T-helper 22 cell (primary cell): ENCODE results near the gene SKAP1.
"Not testable (repeated sequence)": the region's sequence is repeated elsewhere in the genome, so short reads cannot be mapped to it uniquely, and the experiment has no call there.

Source experiments
- DNase-seq: peaks from one replicate; pipeline ENCODE4 v3.0.0-alpha.2; 2020; ENCODE audit warnings: low read depth

SKAP1 gene

DNA sequence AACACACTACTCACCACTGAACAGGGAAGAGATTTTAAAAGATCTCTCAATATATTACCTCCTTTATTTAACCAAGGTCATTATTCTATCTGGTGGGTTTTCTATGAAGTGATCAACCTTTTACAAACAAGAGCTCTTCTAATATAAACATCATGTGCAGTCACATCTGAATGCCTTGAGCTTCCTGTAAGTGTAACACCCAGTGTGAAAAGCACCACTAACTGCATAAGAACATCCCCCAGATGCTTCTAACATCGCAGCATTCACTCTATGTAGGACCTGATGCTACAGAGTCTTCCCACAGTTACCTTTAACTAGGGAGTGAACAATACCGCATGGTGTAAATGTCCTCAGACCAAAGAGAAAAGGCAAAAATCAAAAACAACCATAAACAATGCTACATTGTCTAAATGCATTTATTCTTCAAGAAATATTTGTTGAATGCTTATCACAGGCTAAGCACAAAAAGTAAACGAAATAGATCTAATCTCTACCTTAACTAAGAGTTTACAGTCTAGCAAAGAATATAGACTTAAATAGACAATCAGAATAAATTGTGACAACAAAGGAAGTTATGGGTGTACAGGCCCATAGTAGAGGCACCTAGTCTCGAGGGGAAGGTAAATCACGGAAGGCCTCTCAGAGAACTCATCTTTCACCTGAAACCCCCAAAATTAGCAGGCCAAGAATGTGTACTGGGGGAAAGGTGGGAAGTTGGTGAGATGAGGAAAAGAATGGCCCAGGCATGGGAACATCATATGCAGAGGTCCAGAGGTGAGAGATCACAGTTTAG, 16.2 kb downstream of the SKAP1 start:
- no peak for DNase-seq

DNA sequence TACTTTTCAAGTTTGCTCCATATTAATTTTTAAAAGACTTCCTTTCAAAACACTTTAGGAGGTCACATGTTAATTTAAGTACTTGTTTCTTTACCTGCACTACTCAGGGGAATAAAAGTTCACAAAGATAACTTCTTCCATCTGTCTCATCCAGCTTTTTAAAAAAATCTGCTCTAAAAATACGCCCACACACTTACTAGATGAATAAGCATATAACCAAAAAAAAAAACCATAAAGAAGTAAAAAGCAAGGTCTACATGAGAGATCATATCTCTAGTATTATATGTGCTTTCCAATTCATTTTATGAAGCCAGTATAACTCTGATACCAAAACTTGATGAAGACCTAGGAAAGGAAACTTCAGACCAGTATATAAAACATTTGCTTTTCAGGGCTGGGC, 17.2 kb downstream of the SKAP1 start:
- DNase-seq = no peak

DNA sequence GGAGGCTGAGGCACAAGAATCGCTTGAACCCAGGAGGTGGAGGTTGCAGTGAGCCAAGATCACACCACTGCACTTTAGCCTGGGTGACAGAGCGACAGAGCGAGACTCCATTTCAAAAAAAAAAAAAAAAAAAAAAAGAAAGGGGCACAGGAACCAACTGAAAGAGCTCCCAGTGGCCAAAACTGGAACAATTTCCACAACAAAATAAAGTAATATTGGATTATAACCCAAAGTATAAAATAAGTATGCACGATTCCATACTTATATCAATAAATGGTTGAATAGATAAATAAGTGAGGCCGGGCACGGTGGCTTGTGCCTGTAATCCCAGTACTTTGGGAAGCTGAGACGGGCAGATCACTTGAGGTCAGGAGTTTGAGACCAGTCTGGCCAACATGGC, 19.2 kb downstream of the SKAP1 start:
- DNase-seq = not testable (repeated sequence)

DNA sequence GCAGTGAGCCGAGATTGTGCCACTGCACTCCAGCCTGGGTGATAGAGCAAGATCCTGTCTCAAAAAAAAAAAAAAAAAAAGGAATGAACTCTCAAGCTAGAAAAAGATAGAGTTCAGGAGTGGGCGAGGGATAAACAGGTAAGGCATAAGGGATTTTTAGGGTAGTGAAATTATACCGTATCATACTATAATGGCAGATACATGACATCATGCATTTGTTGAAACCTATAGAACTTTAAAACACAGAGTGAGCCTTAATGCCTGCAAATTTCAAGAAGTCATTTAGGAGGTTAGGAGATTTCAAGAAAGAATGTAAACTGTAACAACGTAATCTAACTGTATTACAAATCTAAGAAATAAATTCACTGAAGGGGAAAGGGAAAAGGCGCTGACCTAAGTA, 20.4 kb downstream of the SKAP1 start:
- DNase-seq = no peak

DNA sequence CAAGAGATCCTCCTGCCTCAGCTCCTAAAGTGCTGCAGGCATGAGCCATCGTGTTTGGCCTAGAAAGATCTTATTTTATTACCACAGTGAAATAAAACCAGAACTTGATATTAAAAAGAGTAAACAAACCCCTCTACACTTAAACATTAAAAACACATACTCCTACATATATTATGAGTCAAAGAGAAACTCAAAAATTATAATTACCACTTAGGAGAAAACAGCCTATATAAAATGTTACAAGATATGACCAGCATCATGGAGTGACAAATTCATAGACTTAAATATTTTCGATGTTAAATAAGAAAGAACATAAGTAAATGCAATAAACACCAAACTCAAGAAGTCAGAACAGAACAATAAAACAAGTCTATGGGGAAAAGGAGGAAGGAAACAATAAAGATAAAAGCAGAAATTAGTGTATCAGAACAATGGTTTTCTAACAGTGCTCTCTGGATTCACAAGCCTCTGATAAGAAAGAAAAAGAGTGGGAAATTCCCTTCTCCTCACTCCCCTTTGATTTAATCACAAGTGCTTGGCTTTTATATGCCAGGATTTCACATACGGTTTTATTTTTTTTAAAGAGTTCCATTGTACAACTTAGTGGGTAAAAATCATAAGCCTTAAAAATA, 23.0 kb downstream of the SKAP1 start:
- DNase-seq = no peak

DNA sequence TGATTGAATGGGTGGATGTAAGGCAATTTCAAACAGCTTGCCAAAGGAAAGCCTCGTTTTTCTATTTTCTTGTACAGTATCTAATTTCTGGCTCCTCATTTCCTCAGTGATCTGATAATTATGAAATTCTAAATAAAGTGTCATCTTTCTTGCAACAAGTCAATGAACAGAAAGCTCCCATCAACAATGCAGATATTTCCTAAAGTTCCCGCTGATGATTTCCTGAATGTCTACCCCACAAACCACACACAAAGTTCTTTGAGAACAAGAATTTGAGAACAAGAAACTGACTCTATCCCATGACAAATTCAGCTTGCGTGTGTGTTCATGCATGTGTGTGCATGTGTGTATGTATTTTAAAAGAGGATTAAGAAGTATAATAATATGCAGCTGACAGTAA, 35.2 kb downstream of the SKAP1 start:
- DNase-seq = no peak

DNA sequence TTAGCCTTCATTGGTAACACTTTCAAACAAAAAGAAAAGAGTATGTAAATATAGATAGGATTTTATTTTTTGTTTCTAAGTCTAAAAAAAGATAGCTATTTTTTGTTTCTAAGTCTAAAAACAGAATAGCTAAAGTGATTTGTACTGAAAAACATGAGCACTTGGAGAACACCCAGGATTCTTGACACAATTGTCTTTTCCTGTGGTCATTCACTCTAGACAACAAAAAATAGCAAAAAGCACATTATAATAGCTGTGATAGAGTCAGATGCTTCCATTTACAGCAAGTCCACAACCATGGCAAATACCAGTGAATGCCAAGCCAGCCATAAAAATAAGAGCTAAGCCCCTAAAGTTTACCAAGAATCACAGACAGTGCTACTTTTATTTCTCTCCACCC, 36.7 kb downstream of the SKAP1 start:
- no peak for DNase-seq

DNA sequence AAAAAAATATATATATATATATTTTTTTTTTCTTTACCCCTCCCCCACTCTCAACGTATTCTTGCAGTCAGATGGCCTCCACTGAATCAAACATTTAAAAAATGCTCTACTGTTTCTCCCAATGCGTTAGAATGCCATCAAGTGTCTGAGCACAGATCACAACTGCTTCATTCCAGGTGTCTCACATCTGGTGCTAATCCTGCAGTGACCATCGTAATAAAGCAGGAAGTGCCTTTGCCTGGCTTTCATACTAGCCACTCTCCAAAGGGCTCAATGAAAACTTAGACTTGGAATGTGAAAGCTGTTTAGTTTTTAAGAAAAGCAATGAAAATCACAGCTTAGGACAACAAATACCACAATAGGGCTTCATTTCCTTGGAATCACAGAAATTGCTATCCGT, 37.2 kb downstream of the SKAP1 start:
- DNase-seq = no peak

DNA sequence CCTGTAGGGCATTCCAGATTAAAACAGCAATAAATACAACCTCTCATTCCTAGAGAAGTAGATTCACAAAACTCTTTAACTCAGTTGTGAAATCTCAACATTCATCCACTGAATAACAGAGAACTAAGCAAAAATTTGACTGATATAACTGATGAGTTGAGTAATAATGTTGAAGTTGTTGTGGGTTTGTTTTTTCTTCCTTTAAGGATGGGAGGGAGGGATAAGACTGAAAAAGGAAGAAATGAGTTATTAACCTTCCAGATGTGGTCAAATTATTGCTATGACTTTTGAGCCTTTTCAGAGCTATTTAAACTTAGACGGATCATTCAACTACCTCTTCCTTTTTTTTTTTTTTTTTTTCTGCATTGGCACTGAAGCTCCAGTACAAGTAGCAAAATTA, 38.6 kb downstream of the SKAP1 start:
- DNase-seq = no peak

DNA sequence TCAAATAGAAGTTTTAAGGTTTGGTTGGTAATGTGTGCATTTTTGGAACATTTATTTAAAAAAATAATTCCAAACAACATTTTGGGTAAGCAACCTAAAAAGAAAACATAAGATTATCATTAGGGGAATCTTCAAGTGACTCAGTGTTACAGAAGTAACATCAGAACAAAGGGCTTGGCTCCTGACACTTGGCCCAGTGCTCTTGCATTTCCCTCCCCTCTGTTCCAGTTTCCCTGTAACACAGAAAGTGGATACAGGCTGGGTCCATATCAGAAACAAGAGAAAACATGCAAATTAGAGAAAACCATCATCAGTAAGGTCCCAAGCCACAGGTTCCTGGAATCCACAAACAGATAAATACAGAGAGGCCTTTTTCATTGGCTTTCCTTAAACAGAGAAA, 40.1 kb downstream of the SKAP1 start:
- no peak for DNase-seq

DNA sequence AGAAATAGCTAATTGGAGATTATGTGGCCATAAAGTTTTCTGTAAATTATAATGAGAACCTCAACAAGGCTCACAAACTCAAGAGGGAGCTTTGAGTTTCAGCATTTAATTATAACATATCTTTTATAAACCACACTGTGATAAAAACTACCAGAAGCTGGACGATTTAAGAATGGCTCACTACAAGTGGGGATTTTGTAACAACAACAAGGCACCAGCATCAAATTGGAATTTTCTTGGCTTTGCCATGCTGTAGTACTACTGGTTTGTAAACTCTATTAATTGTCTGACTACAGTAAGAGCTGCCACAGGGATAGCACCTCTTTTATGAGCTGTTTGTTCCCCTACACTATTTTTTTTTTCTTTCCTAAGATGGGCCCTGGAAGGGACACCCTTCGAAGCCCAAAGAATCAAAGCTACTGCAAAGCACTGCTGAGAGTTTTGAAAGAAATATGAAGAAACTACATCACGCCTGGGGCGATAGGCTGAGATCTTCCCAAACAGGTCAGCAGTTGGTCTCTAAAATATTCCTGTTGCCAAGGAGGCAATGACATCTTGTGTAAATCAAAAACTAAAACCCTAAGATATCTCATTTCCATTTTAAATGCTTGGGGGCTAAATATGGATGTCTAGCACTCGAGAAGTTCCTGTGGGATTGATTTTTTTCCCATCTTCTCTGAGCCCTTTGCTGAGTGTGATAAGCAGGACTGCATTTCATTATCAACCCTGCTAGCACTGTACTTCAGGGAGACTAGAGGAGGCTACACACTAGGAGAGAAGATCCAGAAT, 40.9 kb downstream of the SKAP1 start:
- no peak for DNase-seq

DNA sequence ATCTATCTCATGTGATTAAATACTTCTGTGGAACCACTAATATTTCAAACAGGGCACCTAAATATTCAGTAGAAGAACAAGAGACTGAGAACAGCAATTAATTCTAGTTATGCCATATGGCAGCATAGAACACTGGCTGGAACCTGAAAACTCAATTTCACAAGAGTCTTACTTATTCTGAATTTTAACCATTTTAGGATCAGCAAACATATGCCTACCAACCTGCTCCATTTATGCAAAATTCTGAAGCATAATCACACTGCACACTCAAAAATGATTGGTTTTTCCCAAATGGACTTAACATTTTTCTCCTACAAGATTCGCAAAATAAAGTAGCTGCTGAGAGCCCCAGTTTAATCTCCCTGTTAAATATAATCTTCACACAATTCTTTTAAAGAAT, 43.2 kb downstream of the SKAP1 start:
- no peak for DNase-seq

DNA sequence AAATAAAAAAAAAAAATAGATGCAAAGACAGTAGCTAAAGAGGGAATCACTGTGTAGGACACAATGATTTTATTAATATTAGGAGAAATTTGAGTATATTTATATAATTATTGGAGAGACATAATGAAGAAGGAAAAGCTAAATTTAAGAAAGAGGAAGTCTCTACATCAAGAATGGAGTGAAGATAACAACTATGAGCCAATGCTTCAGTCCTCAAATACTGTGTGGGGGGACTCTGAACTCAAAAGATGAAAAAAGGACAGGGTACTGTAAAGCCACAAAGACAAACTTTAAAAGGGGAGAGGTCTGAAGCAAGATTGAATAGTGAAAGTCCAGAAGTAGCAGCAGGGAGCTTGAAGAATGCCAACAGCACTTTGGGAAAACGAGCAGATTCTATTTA, 44.7 kb downstream of the SKAP1 start:
- no peak for DNase-seq

DNA sequence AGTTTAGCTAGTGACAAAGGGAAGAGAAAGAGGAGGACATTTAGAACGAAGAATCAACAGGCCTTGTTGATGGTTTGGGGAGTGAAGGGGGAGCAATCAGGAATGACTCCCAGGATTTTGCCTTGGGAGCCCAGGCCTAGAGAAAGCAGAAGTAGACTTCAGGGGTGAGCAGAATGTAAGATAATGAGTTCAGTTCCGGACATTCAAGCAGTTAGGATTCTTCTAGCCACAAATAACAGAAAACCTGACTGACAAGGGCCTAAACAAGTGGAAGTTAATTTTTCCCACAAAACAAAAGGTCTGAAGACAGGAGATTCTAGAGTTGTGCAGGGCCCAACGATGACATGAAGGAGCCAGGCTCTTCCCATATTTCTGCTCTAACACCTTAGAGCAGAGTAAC, 45.9 kb downstream of the SKAP1 start:
- DNase-seq = no peak

DNA sequence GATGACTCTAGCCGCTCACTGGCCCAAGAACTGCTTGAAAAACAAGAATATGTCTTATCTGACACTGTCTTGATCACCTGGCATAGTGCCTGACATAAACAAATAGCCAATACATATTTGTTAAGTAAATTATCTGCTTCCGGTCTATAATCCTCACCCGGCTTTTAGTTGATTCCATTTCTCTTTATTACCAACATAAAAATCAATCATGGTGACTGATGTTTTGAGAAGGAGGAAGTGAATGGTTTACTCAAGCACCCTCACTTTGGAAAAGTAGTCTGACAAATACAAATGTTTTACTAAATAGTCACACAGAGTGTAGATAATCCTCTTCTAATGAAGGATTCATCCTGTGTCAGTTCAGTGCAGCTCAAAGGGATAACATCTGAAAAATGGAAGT, 47.0 kb downstream of the SKAP1 start:
- no peak for DNase-seq

DNA sequence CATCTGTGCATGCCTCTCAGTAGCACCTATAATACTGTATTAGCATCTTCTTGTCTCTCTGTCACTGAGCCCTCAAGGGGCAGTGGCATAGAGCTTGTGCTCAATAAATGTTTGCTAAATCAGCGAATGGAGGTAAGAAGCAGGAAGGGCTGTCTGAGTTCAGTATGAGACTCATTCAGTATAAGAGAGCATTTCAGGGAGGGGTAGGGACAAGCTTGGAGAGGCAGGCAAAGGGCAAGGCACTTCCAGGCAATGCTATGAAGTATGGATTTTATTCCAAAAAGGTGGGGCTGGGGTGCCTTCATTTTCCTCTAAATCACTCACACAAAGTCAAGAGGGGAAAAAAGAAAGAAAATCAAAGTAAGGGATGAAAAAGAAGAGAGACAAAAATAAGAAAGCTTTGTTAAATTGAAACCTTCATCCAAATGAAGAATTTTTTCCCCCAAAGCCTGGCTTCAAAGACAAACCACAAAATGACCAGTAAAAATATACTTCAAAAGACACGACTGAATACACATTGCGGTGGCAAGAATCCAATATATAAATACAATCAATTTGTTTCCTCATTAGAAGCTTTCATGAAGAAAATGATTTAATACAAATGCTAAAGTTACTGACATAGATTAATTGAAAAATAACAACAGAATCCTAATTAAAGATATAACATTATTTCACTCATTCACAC, 51.2 kb downstream of the SKAP1 start:
- DNase-seq = no peak

DNA sequence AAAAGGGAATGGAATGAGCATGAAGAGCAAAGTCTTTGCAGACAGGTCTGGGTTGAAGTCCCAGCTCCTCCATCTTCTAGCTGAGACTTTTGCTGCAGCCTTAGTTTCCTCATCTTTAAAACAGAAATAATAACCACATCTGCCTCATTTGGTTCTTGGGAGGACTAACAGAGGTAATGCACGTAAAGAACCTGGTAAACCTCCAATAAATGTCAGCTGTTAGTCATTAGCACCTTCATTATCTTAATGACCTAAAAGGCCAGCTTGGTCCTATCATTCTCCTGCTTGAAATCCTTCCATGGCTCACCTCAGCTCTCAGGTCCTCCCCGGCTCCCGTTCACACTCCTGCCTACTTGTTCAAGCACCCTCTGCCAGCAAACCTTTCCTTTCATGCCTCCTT, 51.8 kb downstream of the SKAP1 start:
- DNase-seq = no peak

DNA sequence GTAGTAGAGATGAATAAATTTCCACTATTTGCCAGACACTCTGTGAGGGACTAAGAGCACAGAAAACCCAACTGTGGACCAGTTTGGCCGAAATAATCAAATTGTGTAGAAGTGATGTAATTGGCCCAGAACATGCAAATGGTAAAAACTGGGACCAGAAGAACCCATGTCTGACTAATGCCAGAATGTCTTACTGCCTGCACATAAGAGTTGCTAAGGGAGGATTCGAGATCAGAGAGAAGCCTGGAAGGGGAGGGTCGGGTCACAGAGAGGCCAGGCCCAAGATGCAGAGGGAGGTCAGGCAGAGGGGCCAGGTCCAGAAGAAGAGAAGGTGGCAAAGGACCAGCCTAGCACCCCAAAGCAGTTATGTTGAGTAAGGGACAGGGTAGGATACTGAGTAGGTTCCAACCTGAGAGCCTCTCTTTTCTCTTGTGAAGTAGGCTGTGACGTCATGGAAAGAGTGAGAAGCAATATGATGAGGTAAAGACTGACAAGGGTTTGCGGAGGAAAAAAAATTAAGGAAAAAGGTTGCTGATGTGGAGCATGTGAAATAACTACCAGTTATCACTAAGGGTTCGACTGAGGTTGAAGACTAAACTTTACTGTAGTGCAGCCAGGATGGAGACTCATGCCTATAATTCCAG, 53.2 kb downstream of the SKAP1 start:
- no peak for DNase-seq

DNA sequence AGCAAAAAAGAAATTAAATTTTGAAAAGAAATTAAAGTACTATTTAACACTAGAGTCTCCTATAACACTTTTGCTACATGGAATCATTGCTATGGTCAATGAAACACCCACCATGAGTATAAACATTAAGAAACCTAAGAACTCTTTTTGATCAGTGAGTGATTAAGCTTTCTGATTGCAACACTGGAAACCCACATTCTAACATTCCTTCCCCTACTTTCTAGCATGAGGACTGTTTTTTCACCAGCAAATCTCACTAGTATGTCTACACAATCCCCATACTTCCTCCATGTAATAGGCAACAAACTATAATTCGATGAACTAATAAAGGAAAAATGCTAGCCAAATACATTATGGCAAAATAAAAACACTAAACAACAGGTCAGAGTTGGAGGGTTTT, 54.7 kb downstream of the SKAP1 start:
- no peak for DNase-seq

DNA sequence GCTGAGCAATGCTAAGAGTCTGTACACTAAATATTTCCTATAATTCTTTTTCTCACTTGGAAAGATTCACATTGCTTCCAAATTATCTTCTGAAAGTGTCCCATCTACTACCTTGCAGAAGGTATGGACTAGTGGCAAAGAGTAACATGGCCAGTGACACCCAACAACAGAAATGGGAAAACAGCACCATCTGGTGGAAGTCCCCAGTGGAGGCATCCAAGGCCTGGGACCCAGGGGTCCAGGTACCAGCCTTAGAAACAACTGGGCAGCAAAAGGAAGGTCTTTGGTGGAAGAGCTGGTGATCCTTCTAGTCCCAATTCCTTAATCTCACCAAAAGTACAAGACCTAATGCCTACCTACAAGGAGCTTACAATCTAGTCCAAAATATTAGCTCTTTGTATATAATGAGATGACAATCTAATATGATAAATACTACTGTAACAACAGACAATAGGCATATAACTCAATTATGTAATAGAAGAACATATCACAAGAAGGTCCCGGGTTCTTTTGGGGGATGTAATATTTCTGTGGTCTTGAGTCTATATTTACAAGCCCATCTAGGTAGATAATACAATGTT, 55.3 kb downstream of the SKAP1 start:
- no peak for DNase-seq

DNA sequence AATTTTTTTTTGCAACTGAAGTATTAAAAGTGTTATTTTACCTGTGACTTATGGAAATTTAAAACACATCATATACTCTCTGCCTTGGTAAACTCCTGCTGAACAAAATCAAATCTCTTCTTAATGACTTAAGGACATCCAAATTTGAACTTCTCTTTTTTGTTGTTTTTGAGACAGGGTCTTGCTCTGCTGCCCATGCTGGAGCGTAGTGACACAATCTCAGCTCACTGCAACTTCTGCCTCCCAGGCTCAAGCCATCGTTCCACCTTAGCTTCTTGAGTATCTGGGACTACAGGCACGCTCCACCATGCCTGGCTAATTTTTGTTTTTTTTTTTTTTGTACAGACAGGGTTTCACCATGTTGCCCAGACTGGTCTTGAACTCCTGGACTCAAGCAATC, 56.1 kb downstream of the SKAP1 start:
- DNase-seq = no peak
